DMS 273 (cell line): ENCODE measurements around the gene OS9.
A peak's percentile ranks its signal among the peaks of the same experiment; 100 is the strongest.
"Not testable (repeated sequence)": the region's sequence is repeated elsewhere in the genome, so short reads cannot be mapped to it uniquely, and the experiment has no call there.

Experiments
- DNase-seq: peaks from one replicate; lab custom pipeline; 2025; ENCODE audit not compliant: unreplicated experiment; lab: John Stamatoyannopoulos, UW

Gene OS9

GRCh38 chr12:57694459-57695019 lies 607 bp downstream of the OS9 start:
- peak; percentile 47 for DNase-seq

GRCh38 chr12:57695770-57696432 lies 2.0 kb downstream of the OS9 start:
- no peak for DNase-seq

- no peak for DNase-seq
Observed at GRCh38 chr12:57697076-57697475, 3.1 kb downstream of the OS9 start.

- no peak for DNase-seq
Observed at GRCh38 chr12:57698414-57698813, 4.5 kb downstream of the OS9 start.

- no peak for DNase-seq
Observed at GRCh38 chr12:57700317-57700716, 6.4 kb downstream of the OS9 start.

- DNase-seq, result no peak
Observed at GRCh38 chr12:57707250-57707649, 13.3 kb downstream of the OS9 start.

- DNase-seq, result no peak
Observed at GRCh38 chr12:57708296-57708695, 14.4 kb downstream of the OS9 start.

GRCh38 chr12:57712701-57713100 lies 18.8 kb downstream of the OS9 start:
- peak; percentile 11 for DNase-seq

GRCh38 chr12:57713209-57713608 lies 19.3 kb downstream of the OS9 start:
- DNase-seq, result no peak

- not testable (repeated sequence) for DNase-seq
Observed at GRCh38 chr12:57715036-57715748, 21.3 kb downstream of the OS9 start.

GRCh38 chr12:57715786-57716185 lies 21.9 kb downstream of the OS9 start:
- no peak for DNase-seq

- no peak for DNase-seq
Observed at GRCh38 chr12:57716305-57716704, 22.4 kb downstream of the OS9 start.

- DNase-seq, result no peak
Observed at GRCh38 chr12:57717131-57717530, 23.2 kb downstream of the OS9 start.

GRCh38 chr12:57717846-57718640 lies 24.1 kb downstream of the OS9 start:
- DNase-seq, result no peak

GRCh38 chr12:57718641-57719528 lies 25.0 kb downstream of the OS9 start:
- no peak for DNase-seq

- no peak for DNase-seq
Observed at GRCh38 chr12:57719777-57720605, 26.1 kb downstream of the OS9 start.

- DNase-seq, result no peak
Observed at GRCh38 chr12:57720606-57721595, 27.0 kb downstream of the OS9 start.

GRCh38 chr12:57721846-57722608 lies 28.1 kb downstream of the OS9 start:
- DNase-seq, result not testable (repeated sequence)
